Activated gamma-delta T cell (primary cell): Measurements from ENCODE around the gene KRTAP20-2.

ENCODE experiments used
- DNase-seq: peaks from one replicate; lab custom pipeline; 2025; lab: John Stamatoyannopoulos, UW
- total RNA-seq, 2 donors: gene quantifications; one replicate each; lab custom pipeline; 2026; lab: John Stamatoyannopoulos, UW

KRTAP20-2 gene
- 0 reads per million in 2 donors for total RNA-seq

- no peak for DNase-seq
Measured at GRCh38 chr21:30634906-30635305, at the start of gene KRTAP20-2. Gene KRTAP20-2, plus strand, starts transcription at chr21:30635206. Its CDS starts 58 bp downstream, at chr21:30635264.

- no peak for DNase-seq
Measured at GRCh38 chr21:30590297-30590696, 44.7 kb upstream of the KRTAP20-2 start, which contains the start of gene KRTAP22-2. Gene KRTAP22-2, minus strand, starts transcription at chr21:30590397.

- no peak for DNase-seq
Measured at GRCh38 chr21:30592140-30592539, 42.9 kb upstream of the KRTAP20-2 start, which contains the start of gene KRTAP6-3. Gene KRTAP6-3, plus strand, starts transcription at chr21:30592440. Its CDS starts 6 bp downstream, at chr21:30592446.

- DNase-seq, result no peak
Measured at GRCh38 chr21:30598802-30599201, 36.2 kb upstream of the KRTAP20-2 start, which contains the start of gene KRTAP6-2. Gene KRTAP6-2, minus strand, starts transcription at chr21:30598902. Its CDS starts 28 bp downstream, at chr21:30598874.

- no peak for DNase-seq
Measured at GRCh38 chr21:30600787-30601186, 34.2 kb upstream of the KRTAP20-2 start, which contains the start of gene KRTAP22-1. Gene KRTAP22-1, plus strand, starts transcription at chr21:30601087.

GRCh38 chr21:30605968-30606367 lies 29.0 kb upstream of the KRTAP20-2 start:
- no peak for DNase-seq

GRCh38 chr21:30612132-30612531 lies 22.9 kb upstream of the KRTAP20-2 start:
- no peak for DNase-seq

GRCh38 chr21:30613836-30614235 lies 21.2 kb upstream of the KRTAP20-2 start, which contains the start of gene KRTAP6-1:
Gene KRTAP6-1, minus strand, starts transcription at chr21:30613930. Its CDS starts 26 bp downstream, at chr21:30613904.
- DNase-seq, result no peak

- DNase-seq, result no peak
Measured at GRCh38 chr21:30615199-30615598, 19.8 kb upstream of the KRTAP20-2 start.

- DNase-seq, result no peak
Measured at GRCh38 chr21:30616125-30616524, 18.9 kb upstream of the KRTAP20-2 start, which contains the start of gene KRTAP20-1. Gene KRTAP20-1, plus strand, starts transcription at chr21:30616425. Its CDS starts 30 bp downstream, at chr21:30616455.

- DNase-seq, result no peak
Measured at GRCh38 chr21:30620080-30620479, 14.9 kb upstream of the KRTAP20-2 start.

- DNase-seq, result no peak
Measured at GRCh38 chr21:30620522-30620921, 14.5 kb upstream of the KRTAP20-2 start, which contains the start of gene KRTAP20-4. Gene KRTAP20-4, plus strand, starts transcription at chr21:30620627.

- DNase-seq, result no peak
Measured at GRCh38 chr21:30623362-30623761, 11.6 kb upstream of the KRTAP20-2 start.

GRCh38 chr21:30625449-30626165 lies 9.4 kb upstream of the KRTAP20-2 start:
- no peak for DNase-seq

- DNase-seq, result no peak
Measured at GRCh38 chr21:30628109-30628508, 6.9 kb upstream of the KRTAP20-2 start.

GRCh38 chr21:30629200-30629599 lies 5.8 kb upstream of the KRTAP20-2 start:
- no peak for DNase-seq

- DNase-seq, result no peak
Measured at GRCh38 chr21:30638686-30639085, 3.7 kb downstream of the KRTAP20-2 start.

- DNase-seq, result no peak
Measured at GRCh38 chr21:30642564-30642963, 7.6 kb downstream of the KRTAP20-2 start, which contains the start of gene KRTAP20-3. Gene KRTAP20-3, plus strand, starts transcription at chr21:30642864.

- no peak for DNase-seq
Measured at GRCh38 chr21:30646904-30647414, 12.0 kb downstream of the KRTAP20-2 start.

GRCh38 chr21:30652891-30653290 lies 17.9 kb downstream of the KRTAP20-2 start:
- DNase-seq, result no peak

- no peak for DNase-seq
Measured at GRCh38 chr21:30668776-30669175, 33.8 kb downstream of the KRTAP20-2 start.

- DNase-seq, result no peak
Measured at GRCh38 chr21:30672985-30673650, 38.1 kb downstream of the KRTAP20-2 start.
